ENCODE data around the gene POLE.

The POLE gene

DNA sequence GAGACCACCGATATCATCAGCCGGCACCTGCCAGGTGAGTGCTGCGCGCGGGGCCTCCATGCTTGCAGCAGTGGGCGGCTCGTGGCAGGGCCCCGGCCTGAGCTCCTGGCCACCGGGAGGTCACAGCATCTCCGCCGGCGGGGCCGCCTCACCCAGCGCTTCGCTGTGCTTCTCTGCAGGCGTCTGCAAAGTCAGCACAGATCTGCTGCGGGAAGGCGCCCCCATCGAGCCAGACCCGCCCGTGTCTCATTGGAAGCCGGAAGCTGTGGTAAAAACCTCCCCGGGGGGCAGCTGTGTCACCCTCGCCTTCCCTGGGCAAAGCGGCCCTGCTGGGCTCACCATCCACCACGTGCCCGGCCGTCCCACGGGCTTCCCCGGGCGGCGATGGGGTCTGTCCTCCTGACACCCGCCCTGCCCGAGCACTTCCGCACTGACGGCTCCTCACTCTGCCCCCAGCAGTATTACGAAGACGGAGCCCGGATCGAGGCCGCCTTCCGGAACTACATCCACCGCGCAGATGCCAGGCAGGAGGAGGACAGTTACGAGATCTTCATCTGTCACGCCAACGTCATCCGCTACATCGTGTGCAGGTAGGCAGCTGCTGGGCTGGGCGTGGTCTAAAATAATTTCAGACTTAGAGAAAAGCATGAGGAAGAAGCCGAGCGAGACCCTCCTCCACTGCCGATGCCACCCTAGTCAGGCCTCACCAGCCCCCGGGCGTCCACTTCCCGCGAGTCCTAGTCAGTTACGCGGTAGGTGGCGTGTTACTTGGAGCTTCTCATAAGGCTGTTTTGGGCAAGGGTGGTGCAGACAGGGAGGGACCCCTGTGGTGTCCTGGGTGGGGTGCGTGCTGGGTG, 30.6 kb upstream of the POLE start:
- Histone ChIP-seq H3K4me3 (ENCODE audit: low read length) (no peak overlapping the region), H3K36me3 (ENCODE audit: insufficient read depth, low read length) (peaks cover 72% of the 10 kb centered on the region), H3K27ac (ENCODE audit: low read depth, low read length) (no peak overlapping the region), H3K27me3 (ENCODE audit: insufficient read depth, low read length) (no peaks in the 10 kb centered on the region), H3K9ac (ENCODE audit: low read depth, low read length) (no peak overlapping the region), H3K4me1 (ENCODE audit: insufficient read depth, low read length) (no peaks in the 10 kb centered on the region), H3K9me3 (ENCODE audit: insufficient read depth, low read depth, low read length) (no peaks in the 10 kb centered on the region)
- WGBS: 96% methylated on average over 60 of the region's 61 CpGs

DNA sequence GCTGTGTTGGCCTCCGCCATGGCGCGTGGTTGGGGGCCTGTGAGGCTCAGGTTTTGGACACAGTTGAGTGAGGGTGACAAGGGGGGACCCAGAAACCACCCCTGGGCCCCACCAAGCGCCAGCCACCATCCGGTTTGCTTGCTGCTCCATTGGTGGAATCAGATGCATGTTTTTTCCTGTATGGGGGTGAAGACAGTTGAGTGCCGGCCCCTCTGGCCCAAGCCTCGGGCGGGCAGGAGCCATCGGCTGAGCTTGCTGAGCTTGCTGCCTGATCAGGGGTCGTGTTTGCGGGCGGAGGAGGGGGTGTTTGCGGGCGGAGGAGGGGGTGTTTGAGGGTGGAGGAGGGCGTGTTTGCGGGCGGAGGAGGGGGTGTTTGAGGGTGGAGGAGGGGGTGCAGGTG, 29.9 kb upstream of the POLE start:
- no peak overlapping the region for H3K4me3 ChIP-seq (ENCODE audit: low read length)
- no peak overlapping the region for H3K9ac ChIP-seq (ENCODE audit: low read depth, low read length)
- H3K9me3 ChIP-seq (ENCODE audit: insufficient read depth, low read depth, low read length): no peaks in the 10 kb centered on the region
- H3K4me1 ChIP-seq (ENCODE audit: insufficient read depth, low read length): no peaks in the 10 kb centered on the region
- peaks cover 67% of the 10 kb centered on the region for H3K36me3 ChIP-seq (ENCODE audit: insufficient read depth, low read length)
- no peak overlapping the region for H3K27ac ChIP-seq (ENCODE audit: low read depth, low read length)
- H3K27me3 ChIP-seq (ENCODE audit: insufficient read depth, low read length): no peaks in the 10 kb centered on the region
- whole genome bisulfite sequencing: 87% methylated on average over 17 of the region's 17 CpGs

DNA sequence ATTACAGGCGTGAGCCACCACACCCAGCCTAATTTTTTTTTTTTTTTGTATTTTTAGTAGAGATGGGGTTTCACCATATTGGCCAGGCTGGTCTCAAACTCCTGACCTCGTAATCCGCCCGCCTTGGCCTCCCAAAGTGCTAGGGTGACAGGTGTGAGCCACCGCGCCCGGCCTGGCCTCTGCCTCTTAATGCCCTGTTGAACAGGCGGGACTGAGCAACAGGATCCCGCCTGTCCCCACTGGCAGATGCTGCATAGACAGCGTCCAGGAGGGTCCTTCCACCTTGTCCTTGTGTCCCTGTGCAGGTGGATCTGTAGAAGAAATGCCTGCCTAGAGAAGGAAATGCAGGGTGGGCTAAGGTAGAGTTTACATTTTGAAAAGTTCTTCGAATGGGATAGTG, 29.2 kb upstream of the POLE start:
- Histone ChIP-seq H3K4me3 (ENCODE audit: low read length) (no peak overlapping the region), H3K36me3 (ENCODE audit: insufficient read depth, low read length) (peaks cover 61% of the 10 kb centered on the region), H3K27ac (ENCODE audit: low read depth, low read length) (no peak overlapping the region), H3K9ac (ENCODE audit: low read depth, low read length) (no peak overlapping the region), H3K9me3 (ENCODE audit: insufficient read depth, low read depth, low read length) (no peaks in the 10 kb centered on the region), H3K27me3 (ENCODE audit: insufficient read depth, low read length) (no peaks in the 10 kb centered on the region), H3K4me1 (ENCODE audit: insufficient read depth, low read length) (peaks cover 3% of the 10 kb centered on the region; the same call in 1 of the 2 replicates)
- 87% methylated on average over 10 of the region's 11 CpGs for WGBS

DNA sequence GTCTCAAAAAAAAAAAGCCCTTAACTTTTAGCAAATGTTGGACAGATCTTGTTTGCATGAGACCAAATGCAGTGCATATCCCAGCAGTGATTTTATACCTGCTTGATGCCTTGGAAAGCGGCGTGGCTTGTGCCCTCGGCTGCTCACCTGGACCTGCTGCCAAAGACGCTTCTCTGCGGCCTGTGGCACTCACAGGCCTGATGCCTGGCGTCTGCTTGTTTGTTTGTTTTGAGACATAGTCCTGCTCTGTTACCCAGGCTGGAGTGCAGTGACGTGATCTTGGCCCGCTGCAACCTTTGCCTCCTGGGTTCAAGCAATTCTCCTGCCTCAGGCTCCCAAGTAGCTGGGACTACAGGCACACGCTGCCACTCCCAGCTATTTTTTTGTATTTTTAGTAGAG, 28.7 kb upstream of the POLE start:
- Histone ChIP-seq H3K36me3 (ENCODE audit: insufficient read depth, low read length) (peaks cover 56% of the 10 kb centered on the region), H3K27me3 (ENCODE audit: insufficient read depth, low read length) (no peaks in the 10 kb centered on the region), H3K4me3 (ENCODE audit: low read length) (no peak overlapping the region), H3K27ac (ENCODE audit: low read depth, low read length) (no peak overlapping the region), H3K9me3 (ENCODE audit: insufficient read depth, low read depth, low read length) (no peaks in the 10 kb centered on the region), H3K4me1 (ENCODE audit: insufficient read depth, low read length) (peaks cover 3% of the 10 kb centered on the region; the same call in 1 of the 2 replicates), H3K9ac (ENCODE audit: low read depth, low read length) (no peak overlapping the region)
- WGBS: 90% methylated on average over 9 of the region's 9 CpGs

DNA sequence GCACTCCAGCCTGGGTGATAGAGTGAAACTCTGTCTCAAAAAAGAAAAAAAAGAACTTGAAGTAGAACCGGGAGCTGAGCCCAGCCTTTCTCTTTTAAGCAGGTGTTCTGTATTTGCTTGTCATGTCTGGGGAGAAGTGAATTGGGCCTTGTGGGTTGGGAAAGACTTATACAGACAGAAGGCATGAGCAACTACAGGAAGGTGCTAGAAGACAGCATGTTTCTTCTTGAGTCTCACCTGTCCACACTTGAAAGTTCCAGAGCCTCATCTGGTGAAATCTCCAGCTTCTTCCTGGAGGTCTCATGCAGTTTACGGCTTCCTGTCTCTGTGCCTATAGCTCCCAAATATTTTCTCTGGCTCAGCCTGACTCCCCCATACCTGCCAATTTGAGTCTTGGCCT, 26.0 kb upstream of the POLE start:
- Histone ChIP-seq H3K36me3 (ENCODE audit: insufficient read depth, low read length) (peaks cover 34% of the 10 kb centered on the region), H3K9me3 (ENCODE audit: insufficient read depth, low read depth, low read length) (no peaks in the 10 kb centered on the region), H3K27ac (ENCODE audit: low read depth, low read length) (no peak overlapping the region), H3K4me3 (ENCODE audit: low read length) (no peak overlapping the region), H3K9ac (ENCODE audit: low read depth, low read length) (no peak overlapping the region), H3K27me3 (ENCODE audit: insufficient read depth, low read length) (no peaks in the 10 kb centered on the region), H3K4me1 (ENCODE audit: insufficient read depth, low read length) (peaks cover 5% of the 10 kb centered on the region; the same call in 1 of the 2 replicates)
- 93% methylated on average over 2 of the region's 2 CpGs for WGBS

DNA sequence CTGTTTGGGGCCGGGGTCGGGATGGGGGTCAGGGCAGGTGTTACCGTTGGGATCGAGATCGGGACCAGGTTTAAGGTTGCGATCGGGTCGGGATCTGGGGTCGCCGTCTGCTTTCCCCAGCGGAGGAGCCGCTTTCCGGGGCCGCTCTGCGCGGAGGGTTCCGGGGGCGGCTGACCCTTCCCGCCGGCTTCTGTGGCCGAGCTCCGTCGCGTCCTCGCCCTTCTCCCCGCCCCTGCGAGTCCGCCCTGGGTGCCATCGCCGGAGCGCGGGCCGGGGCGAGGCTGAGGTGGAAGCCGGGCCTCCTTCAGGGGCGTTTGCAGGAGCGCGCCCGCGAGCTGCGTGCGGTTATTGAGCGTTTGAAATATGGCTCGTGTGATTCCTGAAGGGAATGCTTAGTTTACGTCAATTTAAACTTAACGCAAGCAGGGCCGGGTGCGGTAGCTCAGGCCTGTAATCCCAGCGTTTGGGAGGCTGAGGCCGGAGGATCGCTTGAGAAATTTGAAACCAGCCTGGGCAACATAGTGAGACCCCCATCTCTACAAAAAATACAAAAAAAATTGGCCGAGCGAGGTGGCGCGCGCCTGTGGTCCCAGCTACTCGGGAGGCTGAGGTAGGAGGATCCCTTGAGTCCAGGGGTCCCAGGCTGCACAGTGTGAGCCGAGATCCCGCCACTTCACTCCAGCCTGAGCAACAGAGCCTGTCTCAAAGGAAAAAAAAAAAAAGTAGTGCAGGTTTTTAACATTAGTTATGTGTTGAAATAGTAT, 24.1 kb upstream of the POLE start:
- Histone ChIP-seq H3K27ac (ENCODE audit: low read depth, low read length) (peak overlapping the region; percentile 45), H3K4me3 (ENCODE audit: low read length) (peak overlapping the region; percentile 81), H3K36me3 (ENCODE audit: insufficient read depth, low read length) (peaks cover 19% of the 10 kb centered on the region), H3K9me3 (ENCODE audit: insufficient read depth, low read depth, low read length) (no peaks in the 10 kb centered on the region), H3K4me1 (ENCODE audit: insufficient read depth, low read length) (peaks cover 5% of the 10 kb centered on the region; the same call in 1 of the 2 replicates), H3K9ac (ENCODE audit: low read depth, low read length) (peak overlapping the region; percentile 87), H3K27me3 (ENCODE audit: insufficient read depth, low read length) (no peaks in the 10 kb centered on the region)
- WGBS: 8% methylated on average over 59 of the region's 59 CpGs

DNA sequence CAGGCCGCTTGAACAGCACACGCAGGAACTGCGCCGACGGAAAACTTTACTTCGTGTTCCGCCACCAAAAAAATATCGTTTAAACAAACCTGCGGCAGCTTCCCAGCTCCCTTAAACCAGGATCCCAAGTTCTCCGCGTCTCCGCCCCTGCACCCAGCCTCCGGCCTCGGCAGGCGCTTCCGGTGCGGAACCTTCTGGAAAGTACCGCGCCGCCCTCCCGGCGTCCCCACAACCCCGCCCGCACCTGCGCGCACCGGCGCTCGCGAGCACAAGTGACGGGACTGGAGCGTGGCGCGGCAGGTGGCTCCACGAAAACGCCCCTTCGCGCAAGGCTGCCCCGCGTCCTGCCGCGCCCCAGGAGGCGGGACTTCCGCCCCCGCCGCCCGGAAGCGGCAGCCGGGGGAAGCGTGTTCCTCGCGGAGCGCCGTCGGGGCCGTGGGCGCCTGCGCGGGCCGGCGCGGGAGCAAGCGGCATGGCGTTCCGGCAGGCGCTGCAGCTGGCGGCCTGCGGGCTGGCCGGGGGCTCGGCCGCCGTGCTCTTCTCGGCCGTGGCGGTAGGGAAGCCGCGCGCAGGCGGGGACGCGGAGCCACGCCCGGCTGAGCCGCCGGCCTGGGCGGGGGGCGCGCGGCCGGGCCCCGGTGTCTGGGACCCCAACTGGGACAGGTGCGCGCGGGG, 23.4 kb upstream of the POLE start, which contains the start of gene PGAM5:
Gene PGAM5, plus strand, starts transcription at position 438 of the 675 bp plus-strand sequence. Its CDS starts 35 bp downstream, at position 473.
- H3K27me3 ChIP-seq (ENCODE audit: insufficient read depth, low read length): no peaks in the 10 kb centered on the region
- H3K9me3 ChIP-seq (ENCODE audit: insufficient read depth, low read depth, low read length): no peaks in the 10 kb centered on the region
- peak within 1 kb of the TSS; percentile 81 for H3K27ac ChIP-seq (ENCODE audit: low read depth, low read length)
- peaks cover 5% of the 10 kb centered on the region; the same call in 1 of the 2 replicates for H3K4me1 ChIP-seq (ENCODE audit: insufficient read depth, low read length)
- H3K36me3 ChIP-seq (ENCODE audit: insufficient read depth, low read length): peaks cover 14% of the 10 kb centered on the region
- H3K9ac ChIP-seq (ENCODE audit: low read depth, low read length): peak within 1 kb of the TSS; percentile 87
- WGBS: under 1% methylated on average over 94 of the region's 94 CpGs
- peak within 1 kb of the TSS; percentile 81 for H3K4me3 ChIP-seq (ENCODE audit: low read length)

DNA sequence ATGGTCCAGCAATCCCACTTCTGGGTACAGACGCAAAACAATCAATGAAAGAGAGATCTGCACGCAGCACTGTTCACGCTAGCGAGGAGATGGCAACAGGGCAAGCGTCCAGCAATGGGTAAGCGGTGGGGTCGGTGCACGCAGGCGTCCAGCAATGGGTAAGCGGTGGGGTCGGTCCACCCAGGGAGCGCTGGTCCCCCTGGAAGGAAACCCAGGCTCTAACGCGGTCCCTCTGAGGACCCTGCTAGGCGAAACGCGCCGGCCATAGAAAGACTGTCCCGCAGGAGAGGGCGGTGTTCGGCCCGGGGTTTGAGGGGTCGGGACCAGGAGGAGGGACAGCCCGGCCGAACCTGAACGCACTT, 22.9 kb upstream of the POLE start:
- H3K27ac ChIP-seq (ENCODE audit: low read depth, low read length): peak overlapping the region; percentile 81
- H3K27me3 ChIP-seq (ENCODE audit: insufficient read depth, low read length): no peaks in the 10 kb centered on the region
- peaks cover 12% of the 10 kb centered on the region for H3K36me3 ChIP-seq (ENCODE audit: insufficient read depth, low read length)
- H3K4me1 ChIP-seq (ENCODE audit: insufficient read depth, low read length): peaks cover 5% of the 10 kb centered on the region; the same call in 1 of the 2 replicates
- no peaks in the 10 kb centered on the region for H3K9me3 ChIP-seq (ENCODE audit: insufficient read depth, low read depth, low read length)
- peak overlapping the region; percentile 87 for H3K9ac ChIP-seq (ENCODE audit: low read depth, low read length)
- peak overlapping the region; percentile 81 for H3K4me3 ChIP-seq (ENCODE audit: low read length)
- WGBS: 5% methylated on average over 26 of the region's 26 CpGs

DNA sequence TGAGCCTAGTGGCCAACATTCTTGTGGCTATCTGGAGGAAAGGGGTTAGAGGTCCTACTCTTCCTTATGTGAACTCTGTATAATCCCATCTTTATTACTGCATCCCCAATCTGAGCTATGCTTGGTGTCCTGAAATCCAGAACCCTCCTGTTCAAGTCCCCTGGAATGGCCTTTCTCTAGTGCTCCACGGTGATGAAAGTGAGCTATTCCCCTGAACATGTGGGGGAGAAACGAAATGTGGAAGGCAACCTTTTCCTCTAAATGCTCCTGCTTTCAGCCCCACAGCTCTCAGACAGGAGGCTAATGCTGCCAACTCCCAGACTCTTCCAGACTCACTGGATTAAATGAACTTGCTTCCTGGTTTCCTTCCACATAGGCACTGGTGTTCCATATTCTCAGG, 21.0 kb upstream of the POLE start:
- 96% methylated on average over 2 of the region's 2 CpGs for WGBS
- Histone ChIP-seq H3K4me3 (ENCODE audit: low read length) (no peak overlapping the region), H3K36me3 (ENCODE audit: insufficient read depth, low read length) (no peaks in the 10 kb centered on the region), H3K9me3 (ENCODE audit: insufficient read depth, low read depth, low read length) (no peaks in the 10 kb centered on the region), H3K27me3 (ENCODE audit: insufficient read depth, low read length) (no peaks in the 10 kb centered on the region), H3K4me1 (ENCODE audit: insufficient read depth, low read length) (peaks cover 5% of the 10 kb centered on the region; the same call in 1 of the 2 replicates), H3K27ac (ENCODE audit: low read depth, low read length) (no peak overlapping the region), H3K9ac (ENCODE audit: low read depth, low read length) (no peak overlapping the region)

DNA sequence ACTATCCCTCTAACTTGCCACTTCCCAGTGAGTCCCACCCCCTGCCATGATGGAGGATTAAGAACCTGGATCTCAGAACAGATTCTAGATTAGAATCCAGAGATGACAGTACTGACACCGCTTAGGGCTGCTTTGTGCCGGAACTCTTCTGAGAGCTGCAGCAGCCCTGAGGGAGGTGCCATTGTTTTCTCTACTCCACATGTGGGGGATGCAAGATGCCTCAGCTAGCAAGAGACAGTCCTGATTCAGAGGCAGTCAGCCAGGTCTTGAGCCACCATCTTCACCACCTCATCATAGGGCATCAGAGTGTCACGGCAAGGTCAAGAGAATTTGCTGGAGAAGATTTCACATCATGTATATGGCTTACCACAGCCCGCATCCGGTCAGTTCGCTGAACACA, 20.1 kb upstream of the POLE start:
- Histone ChIP-seq H3K27ac (ENCODE audit: low read depth, low read length) (no peak overlapping the region), H3K4me3 (ENCODE audit: low read length) (no peak overlapping the region), H3K9ac (ENCODE audit: low read depth, low read length) (no peak overlapping the region), H3K27me3 (ENCODE audit: insufficient read depth, low read length) (no peaks in the 10 kb centered on the region), H3K9me3 (ENCODE audit: insufficient read depth, low read depth, low read length) (no peaks in the 10 kb centered on the region), H3K4me1 (ENCODE audit: insufficient read depth, low read length) (peaks cover 5% of the 10 kb centered on the region; the same call in 1 of the 2 replicates), H3K36me3 (ENCODE audit: insufficient read depth, low read length) (peaks cover 2% of the 10 kb centered on the region; the same call in 1 of the 2 replicates)
- WGBS: 92% methylated on average over 6 of the region's 6 CpGs

DNA sequence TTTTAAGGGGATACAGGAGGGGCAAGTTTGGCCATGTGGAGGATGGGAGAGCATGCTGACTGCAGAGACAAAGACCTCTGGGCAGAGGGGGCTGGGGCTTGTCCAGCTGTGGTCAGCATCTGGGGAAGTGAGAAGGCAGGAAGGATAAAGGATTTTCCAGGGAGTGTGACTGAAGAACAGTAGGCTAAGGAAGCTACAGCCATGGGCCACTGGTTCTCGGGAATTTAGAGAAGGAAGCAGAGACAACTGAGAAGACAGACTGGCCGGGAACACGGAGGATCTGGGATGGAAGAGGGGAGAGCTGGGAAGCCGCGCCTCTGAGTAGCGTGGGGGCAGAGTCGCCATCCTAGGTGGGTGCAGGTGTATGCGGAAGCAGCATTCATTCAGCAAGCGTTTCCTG, 16.5 kb upstream of the POLE start:
- peaks cover 22% of the 10 kb centered on the region; the same call in 1 of the 2 replicates for H3K36me3 ChIP-seq (ENCODE audit: insufficient read depth, low read length)
- 94% methylated on average over 9 of the region's 9 CpGs for whole genome bisulfite sequencing

More for the DNA sequence above, 16.5 kb upstream of the POLE start:
- Histone ChIP-seq H3K4me1 (ENCODE audit: insufficient read depth, low read length) (no peaks in the 10 kb centered on the region), H3K9me3 (ENCODE audit: insufficient read depth, low read depth, low read length) (no peaks in the 10 kb centered on the region), H3K9ac (ENCODE audit: low read depth, low read length) (peak overlapping the region; percentile 25), H3K4me3 (ENCODE audit: low read length) (no peak overlapping the region), H3K27me3 (ENCODE audit: insufficient read depth, low read length) (no peaks in the 10 kb centered on the region), H3K27ac (ENCODE audit: low read depth, low read length) (no peak overlapping the region)
